ENCODE measurements around the gene SETDB2.

DNA sequence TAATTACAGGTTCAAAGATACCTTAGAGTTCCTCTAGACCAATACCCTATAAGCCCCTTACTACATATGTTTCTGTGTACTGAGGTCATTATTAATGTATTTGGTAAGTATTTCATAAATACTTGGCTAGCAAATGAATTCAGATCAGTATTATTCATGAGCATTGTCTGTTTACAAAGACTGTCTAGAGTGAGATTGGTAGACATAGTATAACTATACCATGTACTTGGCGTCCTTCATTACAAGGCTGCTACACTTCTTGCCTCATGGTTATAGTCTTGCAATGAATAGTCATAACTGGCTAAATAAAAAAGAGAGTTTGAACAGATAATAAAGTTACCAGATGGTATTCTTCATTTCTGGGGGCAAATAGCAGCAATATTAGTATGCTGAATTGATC, 12.1 kb downstream of the SETDB2 start:
- TF ChIP-seq, protein P1, sequence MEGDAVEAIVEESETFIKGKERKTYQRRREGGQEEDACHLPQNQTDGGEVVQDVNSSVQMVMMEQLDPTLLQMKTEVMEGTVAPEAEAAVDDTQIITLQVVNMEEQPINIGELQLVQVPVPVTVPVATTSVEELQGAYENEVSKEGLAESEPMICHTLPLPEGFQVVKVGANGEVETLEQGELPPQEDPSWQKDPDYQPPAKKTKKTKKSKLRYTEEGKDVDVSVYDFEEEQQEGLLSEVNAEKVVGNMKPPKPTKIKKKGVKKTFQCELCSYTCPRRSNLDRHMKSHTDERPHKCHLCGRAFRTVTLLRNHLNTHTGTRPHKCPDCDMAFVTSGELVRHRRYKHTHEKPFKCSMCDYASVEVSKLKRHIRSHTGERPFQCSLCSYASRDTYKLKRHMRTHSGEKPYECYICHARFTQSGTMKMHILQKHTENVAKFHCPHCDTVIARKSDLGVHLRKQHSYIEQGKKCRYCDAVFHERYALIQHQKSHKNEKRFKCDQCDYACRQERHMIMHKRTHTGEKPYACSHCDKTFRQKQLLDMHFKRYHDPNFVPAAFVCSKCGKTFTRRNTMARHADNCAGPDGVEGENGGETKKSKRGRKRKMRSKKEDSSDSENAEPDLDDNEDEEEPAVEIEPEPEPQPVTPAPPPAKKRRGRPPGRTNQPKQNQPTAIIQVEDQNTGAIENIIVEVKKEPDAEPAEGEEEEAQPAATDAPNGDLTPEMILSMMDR (IDR thresholded peaks at IDR 0.05; ENCODE audit: extremely low read depth in 1 of 2, insufficient read depth in 1 of 2, low read depth in 1 of 2, low read length in 2 of 2): no peak
- TF ChIP-seq POLR2A (IDR thresholded peaks at IDR 0.05; ENCODE audit: low read depth, low read length) (no peak), JUN (IDR thresholded peaks at IDR 0.05; ENCODE audit: borderline replicate concordance, insufficient read depth, insufficient read length, low read depth) (no peak), POLR2AphosphoS5 (IDR thresholded peaks at IDR 0.05; ENCODE audit: insufficient read depth, low read depth, low read length) (no peak)
